Thoracic aorta (tissue), 2 donors: Measurements from ENCODE around the gene GNPDA1. TPM values are rescaled to one million over a fixed set of nuclear protein-coding genes. Genes with fewer than 3 reads are reported as not detected.
A peak's percentile ranks its signal among the peaks of the same experiment; 100 is the strongest.

Experiments used
- ATAC-seq: fragments of 150-250 bp; one replicate; pipeline ENCODE4 v1.8.0; 2017; ENCODE audit warnings: low read depth; ENCODE audit not compliant: insufficient number of reproducible peaks, low FRiP score
- DNase-seq: peaks from one replicate; pipeline ENCODE4 v3.0.0-alpha.2; 2020; ENCODE audit warnings: low spot score
- H3K27ac ChIP-seq, 2 donors: fragments of 200-600 bp; sonication (generic); 1 replicate in 1 of 2; 2 replicates in 1 of 2; pipeline ENCODE4 v1.5.1; 2016; ENCODE audit warnings: mild to moderate bottlenecking in 2 of 2, moderate library complexity in 2 of 2
- H3K27me3 ChIP-seq: fragments of 200-600 bp; sonication (generic); replicated peaks from 2 replicates; pipeline ENCODE4 v1.6.0; 2016; ENCODE audit warnings: mild to moderate bottlenecking; ENCODE audit not compliant: insufficient read depth
- H3K36me3 ChIP-seq: fragments of 200-600 bp; sonication (generic); one replicate; pipeline ENCODE4 v1.5.1; 2016
- H3K4me1 ChIP-seq, 2 donors: fragments of 200-600 bp; sonication (generic); 1 replicate in 1 of 2; 2 replicates in 1 of 2; pipeline versions ENCODE4 v1.5.1 to v1.6.0; 2016; ENCODE audit warnings: low read depth in 2 of 2, mild to moderate bottlenecking in 1 of 2; ENCODE audit not compliant: control insufficient read depth in 1 of 2
- H3K4me3 ChIP-seq: fragments of 200-600 bp; sonication (generic); 2 replicates; pipeline ENCODE4 v1.5.1; 2016; ENCODE audit warnings: mild to moderate bottlenecking
- H3K9me3 ChIP-seq: fragments of 200-600 bp; sonication (generic); 2 replicates; pipeline ENCODE4 v1.5.1; 2016
- CTCF ChIP-seq: fragments of 200-600 bp; sonication (generic); IDR thresholded peaks from one replicate; pipeline ENCODE4 v1.5.1; 2019; ENCODE audit warnings: antibody characterized with exemption
- total RNA-seq, 2 donors: library from RNA; depleted of rRNA; stranded (reverse); fragments of >200 nt; gene quantifications; one replicate each; pipeline versions ENCODE4 v1.1.0 to v1.2.3, GENCODE V29; 2016

The GNPDA1 gene
- total RNA-seq, 2 donors from 2014 or later = 15.8 to 26.5 TPM

- H3K9me3 ChIP-seq = no peaks in the 10 kb centered on the region
- H3K4me1 ChIP-seq = peaks cover 2 to 8% of the 10 kb centered on the region in 2 donors
- H3K36me3 ChIP-seq = peaks cover 22% of the 10 kb centered on the region
- no peak overlapping the region for H3K4me3 ChIP-seq
- no peak for TF ChIP-seq CTCF
- no peaks in the 10 kb centered on the region for H3K27me3 ChIP-seq
- H3K27ac ChIP-seq = no peak overlapping the region
- DNase-seq = no peak
- ATAC-seq = no peak
Observed at GRCh38 chr5:142007237-142007544, 5.6 kb downstream of the GNPDA1 start.

DNA sequence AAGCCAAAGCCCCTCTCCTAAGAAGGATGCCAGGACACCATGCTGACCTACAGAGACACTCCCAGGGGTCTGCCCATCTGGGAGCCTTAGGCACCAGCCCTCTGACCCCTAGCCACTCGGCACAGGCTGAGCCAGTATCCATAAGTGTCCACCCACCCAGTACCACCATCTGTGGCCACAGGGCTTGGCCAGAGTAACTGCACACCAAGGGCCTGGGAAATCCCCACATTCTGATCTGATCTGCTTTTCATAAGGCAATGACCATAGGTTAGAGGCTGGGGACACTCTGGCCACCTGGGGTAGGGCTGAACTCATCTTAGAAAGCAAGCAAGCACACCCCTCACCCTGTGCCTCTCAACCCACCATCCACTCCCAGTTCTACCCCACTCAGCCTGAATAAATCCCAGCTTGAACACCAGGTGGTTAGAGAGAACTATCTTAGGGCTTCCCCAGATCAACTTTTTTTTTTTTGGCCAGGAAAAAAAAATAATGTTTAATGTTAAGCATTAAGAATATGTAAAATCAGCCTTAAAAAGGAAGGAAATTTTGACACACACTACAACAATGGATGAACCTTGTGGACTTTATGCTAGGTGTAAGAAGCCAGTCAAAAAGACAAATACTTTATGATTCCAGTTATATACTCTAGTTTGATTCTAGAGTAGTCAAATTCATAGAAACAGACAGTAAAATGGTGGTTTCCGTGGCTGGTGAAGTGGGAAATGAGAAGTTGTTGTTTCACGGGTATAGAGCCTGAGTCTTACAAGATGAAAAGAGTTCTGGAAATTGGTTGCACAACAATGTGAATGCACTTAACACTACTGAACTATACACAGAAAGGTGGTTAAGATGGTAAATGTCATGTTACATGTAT, 6.2 kb downstream of the GNPDA1 start:
- Histone ChIP-seq H3K36me3 (peaks cover 22% of the 10 kb centered on the region), H3K27ac (no peak overlapping the region), H3K4me3 (no peak overlapping the region), H3K9me3 (no peaks in the 10 kb centered on the region), H3K27me3 (no peaks in the 10 kb centered on the region), H3K4me1 (peaks cover 0 to 6% of the 10 kb centered on the region in 2 donors)
- DNase-seq (no peak), ATAC-seq (no peak)
- TF ChIP-seq CTCF = no peak

DNA sequence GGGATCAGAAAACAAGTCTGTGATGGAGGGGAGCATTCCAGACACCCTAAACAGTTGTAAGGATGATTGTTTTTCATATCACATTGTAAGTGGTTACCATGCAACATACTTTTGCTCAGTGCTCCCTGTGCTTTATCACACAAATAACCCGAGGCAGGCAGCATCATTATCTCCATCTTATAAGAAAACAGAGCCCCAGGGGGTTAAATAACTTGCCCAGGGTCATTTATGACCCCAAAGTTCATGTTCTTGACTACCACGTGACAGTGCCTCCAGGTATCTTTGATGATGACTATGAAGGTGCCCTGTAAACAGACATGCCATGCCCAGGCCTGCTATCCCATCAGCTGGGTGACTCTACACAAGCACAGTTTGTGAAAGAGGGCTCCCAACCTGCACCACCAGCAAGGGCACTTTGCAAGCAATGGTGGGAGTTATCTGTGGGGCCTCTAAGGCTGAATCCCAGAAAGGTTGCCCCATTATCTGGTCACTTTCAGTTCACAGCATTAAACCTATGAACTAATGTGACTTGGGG, 9.5 kb downstream of the GNPDA1 start:
- Histone ChIP-seq H3K4me1 (peaks cover 0 to 12% of the 10 kb centered on the region in 2 donors), H3K4me3 (no peak overlapping the region), H3K36me3 (peaks cover 24% of the 10 kb centered on the region), H3K27me3 (no peaks in the 10 kb centered on the region), H3K9me3 (no peaks in the 10 kb centered on the region), H3K27ac (no peak overlapping the region)
- ATAC-seq (no peak), DNase-seq (no peak)
- TF ChIP-seq CTCF = no peak

DNA sequence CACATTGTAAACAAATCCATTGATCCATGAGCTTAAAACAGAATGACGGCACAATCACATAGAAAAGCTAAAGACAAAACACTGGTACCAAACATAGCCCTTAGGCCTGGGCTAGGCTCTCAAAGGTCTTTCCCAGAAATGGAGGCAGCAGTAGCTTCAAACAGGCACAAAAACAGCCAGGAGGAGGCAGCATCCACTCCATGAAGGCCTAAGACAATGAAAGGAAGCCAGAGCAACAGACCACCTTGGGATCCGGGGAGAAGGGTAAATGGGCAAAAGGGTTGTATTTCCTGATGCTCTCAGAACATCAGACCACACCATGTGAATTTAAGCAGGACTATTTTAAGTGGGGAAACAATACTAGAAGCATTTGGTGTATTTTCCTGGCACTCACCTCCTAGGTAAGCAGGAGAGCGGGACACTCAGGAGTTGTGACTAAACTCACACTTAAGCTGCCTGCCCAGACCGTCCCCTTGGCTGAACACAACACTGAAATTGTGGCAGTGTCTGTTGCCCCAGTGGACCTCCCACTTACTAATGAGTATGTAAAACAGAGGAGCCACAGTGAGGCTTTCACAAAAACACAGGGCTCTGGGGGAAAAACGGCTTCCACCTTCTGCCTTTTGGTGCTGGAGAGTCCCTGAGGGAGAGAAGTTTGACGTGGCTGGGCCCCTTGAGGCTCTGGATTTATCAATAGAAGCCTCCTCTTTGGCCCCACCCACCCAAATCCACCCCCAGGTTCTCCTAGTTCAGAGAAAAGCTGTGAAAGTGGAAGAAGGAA, 11.9 kb downstream of the GNPDA1 start:
- no peak overlapping the region for H3K4me3 ChIP-seq
- no peak for ATAC-seq
- H3K36me3 ChIP-seq = peaks cover 20% of the 10 kb centered on the region
- no peak for DNase-seq
- peaks cover 0 to 12% of the 10 kb centered on the region in 2 donors for H3K4me1 ChIP-seq
- peak overlapping the region; percentile 66 to 73 for H3K27ac ChIP-seq
- TF ChIP-seq CTCF = no peak
- H3K27me3 ChIP-seq = no peaks in the 10 kb centered on the region
- no peaks in the 10 kb centered on the region for H3K9me3 ChIP-seq

- H3K36me3 ChIP-seq = peaks cover 13% of the 10 kb centered on the region
- no peaks in the 10 kb centered on the region for H3K27me3 ChIP-seq
- DNase-seq = no peak
- no peak for ATAC-seq
- no peak for TF ChIP-seq CTCF
- H3K9me3 ChIP-seq = no peaks in the 10 kb centered on the region
- H3K27ac ChIP-seq = no peak overlapping the region
- no peak overlapping the region for H3K4me3 ChIP-seq
- peaks cover 0 to 12% of the 10 kb centered on the region in 2 donors for H3K4me1 ChIP-seq
Observed at GRCh38 chr5:142000173-142000572, 12.7 kb downstream of the GNPDA1 start.
